NCI-H2171 treated with DMSO at 0.1 percent for 48 hours (cell line): ENCODE data around the gene LINC01488.
A peak's percentile ranks its signal among the peaks of the same experiment; 100 is the strongest.

Experiments used
- DNase-seq: peaks from one replicate; lab custom pipeline; 2025; lab: John Stamatoyannopoulos, UW

Gene LINC01488

DNA sequence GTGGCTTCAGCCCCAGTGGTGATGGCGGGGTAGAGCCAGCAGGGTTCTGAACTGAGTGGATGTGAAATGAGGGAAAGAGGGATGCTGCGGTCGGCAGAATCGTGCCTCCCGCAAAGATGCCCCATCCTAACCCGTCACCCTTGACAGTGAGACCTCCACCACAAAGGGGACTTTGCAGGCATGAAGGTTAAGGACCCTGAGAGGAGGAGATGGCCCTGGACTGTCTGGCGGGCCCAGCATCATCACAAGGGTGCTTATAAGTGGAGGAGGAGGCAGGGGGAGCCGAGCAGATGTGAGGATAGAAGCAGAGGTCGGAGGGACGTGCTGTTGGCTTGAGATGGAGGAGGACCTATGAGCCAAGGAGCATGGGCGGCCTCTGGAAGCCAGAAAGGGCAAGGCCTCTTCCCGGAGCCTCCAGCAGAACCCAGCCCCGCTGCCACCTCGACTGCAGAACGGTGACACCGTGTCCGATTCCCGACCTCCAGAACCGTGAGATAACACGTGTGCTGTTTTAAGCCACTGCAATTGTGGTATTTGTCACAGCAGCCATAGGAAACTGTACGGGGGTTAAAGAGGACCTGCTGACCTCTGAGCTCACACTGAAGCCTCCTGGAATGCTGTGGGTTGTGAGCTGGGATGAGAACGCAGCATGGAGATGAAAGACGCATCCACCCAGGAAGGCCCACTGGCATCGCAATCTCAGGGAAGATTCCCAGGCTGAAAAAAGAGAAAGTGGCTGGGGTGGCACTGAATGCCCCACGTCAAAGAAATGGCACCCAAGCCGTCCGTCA lies 10.9 kb downstream of the LINC01488 start:
- no peak for DNase-seq

DNA sequence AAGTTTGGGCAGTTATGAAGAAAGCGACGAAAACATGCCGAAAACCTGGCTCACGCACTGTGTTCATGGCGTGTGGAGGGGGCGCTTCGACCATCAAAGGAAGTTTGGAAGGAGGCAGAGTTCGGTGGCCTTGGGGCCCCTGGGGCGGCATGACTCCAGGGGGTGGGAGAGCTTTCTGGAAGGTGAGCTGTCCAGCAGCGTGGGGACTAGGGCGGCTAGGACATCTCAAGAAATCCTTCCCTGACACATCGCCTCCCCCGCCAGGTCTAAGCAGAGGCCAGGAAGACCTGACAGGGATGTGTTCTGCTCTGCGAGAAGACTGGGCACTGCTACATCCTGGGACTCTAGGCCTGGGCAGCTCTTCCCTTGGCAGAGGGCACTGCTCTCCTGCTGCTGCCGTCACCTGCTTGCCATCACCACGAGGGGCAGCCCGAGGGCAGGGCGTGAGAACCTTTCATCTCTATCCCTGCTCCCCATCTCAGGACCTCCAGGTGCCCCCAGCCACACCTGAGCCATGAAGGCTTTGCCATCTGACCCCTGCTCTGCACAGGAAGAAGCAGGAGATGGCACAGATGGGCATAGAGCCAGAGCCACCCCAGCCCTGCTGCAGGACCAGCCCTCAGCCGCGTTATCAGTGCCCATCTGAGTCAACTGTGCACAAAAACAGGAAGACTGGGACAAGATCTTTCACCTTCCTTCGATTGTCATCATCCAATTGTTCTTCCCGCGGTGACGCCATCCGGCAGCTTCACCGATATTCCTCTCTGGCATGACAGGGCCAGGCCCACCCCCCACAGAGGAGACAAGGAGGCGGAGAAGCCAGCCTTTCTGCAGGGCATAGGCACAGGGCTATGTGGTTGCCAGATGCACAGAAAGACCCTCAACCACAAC lies 12.7 kb downstream of the LINC01488 start:
- DNase-seq, result no peak

DNA sequence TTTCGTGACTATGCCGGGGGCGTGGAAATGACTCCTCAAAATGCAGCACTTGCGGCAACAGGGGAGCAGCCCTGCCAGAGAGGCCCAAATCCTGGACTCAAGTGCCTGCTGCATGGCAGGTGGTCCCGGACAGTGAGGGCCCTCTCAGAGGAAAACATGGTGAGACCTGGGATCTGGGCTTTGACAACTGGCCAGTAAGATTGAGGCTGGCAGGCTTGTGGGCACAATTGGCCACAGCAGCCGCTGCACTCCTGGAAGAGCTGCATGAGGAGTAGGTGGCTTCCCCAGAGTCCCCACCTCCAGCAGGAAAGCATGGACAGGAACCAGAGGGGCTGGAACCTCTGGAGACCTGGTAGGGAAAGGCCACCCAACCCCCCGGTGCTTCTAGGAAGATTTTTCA lies 13.4 kb downstream of the LINC01488 start:
- no peak for DNase-seq

DNA sequence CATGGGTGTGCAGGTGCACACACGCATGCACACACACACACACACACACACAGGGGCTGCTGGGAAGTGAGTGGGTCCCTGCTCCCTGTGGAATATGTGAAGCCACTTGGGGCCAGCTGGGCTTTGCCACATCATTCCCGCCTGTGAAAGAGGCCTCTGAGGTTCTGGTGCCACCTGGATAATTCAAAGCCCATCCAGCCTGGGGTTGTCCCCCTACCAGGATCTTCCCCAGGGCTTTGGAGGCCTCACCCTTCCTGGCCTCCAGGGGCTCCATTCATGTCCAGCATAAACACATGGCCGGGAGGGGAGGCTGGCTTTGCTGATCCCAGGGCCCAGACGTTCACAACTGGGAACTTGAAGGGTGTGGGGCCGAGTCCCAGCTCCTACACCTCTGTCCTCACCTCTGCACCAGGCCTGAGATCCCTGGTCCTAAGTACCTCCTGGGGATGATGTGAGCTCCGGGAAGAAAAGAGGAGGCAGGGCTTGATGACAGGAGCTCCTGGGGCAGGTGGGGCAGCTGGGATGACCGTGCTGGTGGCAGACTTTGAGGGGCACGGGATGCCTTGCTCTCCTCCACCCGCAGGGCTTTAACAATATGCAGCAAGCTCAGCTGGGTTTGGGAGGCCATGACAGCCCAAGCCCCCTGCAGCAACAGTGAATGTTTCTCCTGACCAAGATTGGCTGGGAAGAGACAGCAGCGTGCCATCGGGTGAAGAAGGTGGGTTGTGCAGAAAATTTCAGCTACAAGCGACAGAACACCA lies 14.2 kb downstream of the LINC01488 start:
- no peak for DNase-seq

DNA sequence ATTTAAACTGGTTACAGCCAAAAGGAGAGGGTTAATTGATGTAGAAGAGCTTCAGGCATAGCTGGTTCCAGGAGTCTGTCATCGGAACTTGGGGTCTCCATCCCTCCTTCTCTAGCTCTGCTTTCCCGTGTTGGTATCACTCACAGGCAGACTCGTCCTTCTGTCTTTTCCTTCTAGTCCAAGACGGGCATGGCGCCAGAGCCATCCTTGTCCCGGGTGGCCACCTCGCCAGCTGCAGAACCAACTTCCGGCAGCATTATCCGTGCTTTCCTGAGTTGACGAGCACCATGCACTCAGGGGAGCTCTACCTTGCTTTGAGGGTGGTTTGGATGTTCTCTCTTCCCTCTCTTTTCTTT lies 14.7 kb downstream of the LINC01488 start:
- no peak for DNase-seq

DNA sequence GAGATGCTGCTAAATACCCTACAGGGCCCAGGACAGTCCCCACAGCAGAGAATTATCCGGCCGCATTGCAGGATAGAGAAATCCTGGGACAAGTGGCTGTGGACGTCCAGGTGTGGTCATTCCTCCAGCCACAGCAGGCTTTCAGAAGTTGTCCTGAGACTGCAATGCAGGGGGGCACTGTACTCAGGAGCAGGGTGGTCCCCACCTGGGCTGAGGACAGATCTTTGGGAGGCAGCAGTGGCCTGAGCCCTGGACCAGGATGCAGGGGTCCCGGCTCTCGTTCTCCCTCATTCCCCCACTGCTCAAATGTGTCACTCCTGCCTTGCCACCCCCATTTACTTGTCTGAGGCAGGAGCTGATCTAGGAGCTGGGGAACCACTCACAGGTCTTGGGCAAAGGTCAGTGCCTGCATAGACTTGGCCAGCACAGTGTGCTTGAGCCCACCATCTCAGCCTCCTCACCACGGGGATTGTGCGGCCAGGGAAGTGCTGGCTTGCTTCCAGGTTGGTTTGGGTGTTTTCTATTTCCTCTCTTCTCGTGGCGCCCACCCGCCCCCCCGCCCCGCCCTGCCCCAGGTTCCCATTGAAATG lies 15.3 kb downstream of the LINC01488 start:
- no peak for DNase-seq

DNA sequence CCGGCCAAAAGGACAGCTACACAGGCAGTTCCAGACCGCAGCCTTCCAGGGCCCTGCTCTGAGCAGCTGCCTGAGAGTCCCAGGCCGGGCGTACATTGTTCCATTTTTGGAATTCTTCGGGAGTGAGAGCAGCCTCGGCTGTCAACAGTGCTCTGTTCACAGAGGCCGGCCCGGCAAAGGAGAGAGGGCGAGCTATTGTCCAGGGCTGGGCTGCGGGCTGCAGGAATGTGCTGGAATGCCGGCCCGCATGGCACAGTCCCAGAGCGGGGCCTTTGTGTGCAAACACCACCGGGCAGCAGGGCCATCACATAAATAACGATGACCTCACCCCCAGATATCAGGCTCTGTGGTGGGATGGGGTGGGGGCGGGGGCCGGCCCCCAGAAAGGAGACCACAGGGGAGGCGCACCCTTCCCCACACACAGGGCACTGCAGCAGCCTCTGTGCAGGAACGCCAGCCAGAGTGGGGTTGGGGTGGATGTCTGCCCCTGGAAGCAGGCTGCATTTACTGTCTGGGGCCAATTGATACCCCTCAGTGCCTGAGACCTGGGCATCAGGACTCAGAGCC lies 15.8 kb downstream of the LINC01488 start:
- DNase-seq, result no peak

DNA sequence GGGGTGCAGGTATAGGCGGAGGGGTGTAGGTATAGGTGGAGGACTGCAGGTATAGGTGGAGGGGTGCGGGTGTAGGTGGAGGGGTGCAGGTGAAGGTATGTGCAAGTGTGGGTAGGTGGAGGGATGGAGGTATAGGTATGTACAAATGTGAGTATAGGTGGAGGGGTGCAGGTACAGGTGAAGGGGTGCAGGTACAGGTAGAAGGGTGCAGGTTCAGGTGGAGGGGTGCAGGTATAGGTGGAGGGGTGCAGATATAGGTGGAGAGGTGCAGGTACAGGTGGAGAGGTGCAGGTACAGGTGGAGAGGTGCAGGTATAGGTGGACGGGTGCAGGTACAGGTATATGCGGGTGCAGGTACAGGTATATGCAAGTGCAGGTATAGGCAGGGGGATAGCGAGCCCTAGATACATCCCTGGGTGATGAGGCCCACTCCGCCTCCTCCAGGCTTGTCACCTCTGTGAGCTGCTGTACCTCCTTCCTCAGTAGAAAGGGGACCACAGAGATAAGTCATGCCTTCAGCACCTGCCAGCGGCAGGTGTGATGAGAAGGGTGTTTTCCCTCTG lies 17.2 kb downstream of the LINC01488 start:
- DNase-seq, result no peak

DNA sequence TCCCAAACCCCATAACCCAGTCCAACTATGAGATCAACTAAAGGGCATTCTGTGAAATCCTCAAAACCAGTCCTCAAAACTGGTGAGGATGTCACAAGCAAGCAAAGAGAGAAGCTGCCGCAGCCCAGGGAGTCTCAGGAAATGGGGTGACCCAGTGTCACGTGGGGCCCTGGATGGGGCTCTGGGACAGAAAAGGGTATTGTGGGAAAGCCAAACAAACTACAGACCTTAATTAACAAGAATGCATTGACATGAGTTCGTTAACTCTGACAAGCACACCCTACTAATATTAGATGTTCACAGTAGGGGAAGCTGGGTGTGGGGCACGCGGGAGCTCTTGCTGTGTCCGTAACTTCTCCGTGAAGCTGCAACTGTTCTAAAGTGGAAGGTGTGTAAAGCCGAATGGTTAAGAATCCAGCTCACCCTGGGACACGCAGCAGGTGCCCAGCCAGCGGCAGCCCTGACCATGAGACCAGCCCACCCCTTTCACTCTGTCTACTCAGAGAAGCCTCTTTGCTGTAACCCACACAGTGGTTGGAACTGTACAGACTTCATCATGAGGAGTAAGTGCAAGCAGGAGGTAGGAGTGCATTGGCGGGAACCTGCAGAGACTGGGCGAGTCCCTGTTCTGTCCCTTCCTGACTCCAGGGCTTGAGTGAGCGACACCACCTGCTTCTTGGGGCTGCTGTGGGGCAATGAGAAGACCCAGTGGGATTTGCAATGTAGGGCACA lies 17.9 kb downstream of the LINC01488 start:
- peak; percentile 12 for DNase-seq

DNA sequence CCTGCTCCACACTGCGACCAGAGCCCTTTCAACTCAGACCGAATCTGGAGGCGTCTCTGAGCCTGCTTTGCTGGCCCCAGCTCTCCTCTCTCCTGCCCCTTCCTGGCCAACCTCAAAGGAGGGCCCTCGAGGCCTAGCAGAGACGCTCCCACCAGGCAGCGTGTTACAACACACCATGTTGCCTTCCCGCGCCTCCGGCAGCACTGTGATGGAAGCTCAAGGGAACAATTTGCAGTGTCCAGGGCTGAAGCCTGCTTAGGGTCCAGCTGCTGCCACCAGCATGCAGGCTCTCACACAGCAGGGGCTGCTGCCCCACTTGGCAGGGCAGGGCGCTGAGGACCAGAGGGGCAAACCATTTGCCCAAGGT lies 18.4 kb downstream of the LINC01488 start:
- DNase-seq, result no peak

DNA sequence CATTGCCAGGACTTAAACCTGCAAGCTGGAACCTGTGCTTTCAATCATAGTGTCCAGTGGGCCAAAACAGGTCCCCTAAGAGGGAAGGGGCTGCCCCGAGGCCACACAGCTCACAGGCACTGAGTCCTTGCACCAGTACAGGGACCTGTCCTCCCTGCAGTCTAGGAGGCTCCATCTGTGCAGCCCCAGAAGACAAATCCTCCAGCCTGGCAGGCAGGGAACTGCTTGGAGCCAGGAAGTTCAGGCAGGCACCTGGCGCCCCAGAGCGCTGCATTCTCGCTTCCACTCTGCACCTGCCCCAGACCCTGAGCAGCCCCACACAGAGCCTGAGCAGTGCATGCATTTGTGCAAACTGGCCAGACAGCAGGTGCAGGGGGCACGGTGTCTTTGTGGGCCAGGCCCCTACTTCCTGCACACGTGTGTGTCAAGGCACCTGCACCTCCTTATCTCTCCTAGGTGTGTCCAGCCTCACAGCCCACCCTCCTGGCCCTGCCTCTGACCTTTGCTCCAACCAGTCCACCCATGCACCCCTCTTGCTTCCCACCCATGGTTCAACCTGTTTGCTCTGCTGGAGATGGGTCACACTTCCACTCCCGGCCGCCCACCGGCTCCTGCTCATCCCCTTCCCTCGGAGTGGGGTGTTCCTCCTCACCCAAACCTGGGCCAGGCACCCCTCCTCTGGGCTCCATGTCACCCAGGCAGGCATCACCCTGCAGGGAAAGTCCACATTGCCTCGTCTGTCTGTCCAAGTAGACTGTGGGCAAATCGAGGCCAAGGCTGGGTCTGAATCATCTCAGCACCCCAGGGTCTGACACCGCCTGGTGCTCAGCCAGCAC lies 19.0 kb downstream of the LINC01488 start:
- no peak for DNase-seq

DNA sequence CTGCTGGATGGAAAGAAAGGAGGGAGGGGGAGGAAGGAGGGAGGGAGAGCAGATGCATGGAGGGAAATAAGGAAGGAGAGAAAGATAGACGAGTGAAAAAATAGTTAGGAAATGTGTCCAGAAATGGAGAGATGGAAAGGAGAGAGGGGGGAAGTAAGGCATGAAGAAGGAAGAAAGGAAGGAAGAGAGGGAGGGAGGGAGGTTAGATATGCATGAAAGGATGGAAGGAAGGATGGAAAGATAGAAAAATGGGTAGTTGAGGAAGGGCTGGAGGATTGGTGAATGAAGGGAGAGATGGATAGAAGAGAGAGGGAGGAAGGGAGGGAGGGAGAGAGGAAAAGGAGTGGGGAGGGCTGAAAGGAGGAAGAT lies 19.6 kb downstream of the LINC01488 start:
- DNase-seq, result no peak

DNA sequence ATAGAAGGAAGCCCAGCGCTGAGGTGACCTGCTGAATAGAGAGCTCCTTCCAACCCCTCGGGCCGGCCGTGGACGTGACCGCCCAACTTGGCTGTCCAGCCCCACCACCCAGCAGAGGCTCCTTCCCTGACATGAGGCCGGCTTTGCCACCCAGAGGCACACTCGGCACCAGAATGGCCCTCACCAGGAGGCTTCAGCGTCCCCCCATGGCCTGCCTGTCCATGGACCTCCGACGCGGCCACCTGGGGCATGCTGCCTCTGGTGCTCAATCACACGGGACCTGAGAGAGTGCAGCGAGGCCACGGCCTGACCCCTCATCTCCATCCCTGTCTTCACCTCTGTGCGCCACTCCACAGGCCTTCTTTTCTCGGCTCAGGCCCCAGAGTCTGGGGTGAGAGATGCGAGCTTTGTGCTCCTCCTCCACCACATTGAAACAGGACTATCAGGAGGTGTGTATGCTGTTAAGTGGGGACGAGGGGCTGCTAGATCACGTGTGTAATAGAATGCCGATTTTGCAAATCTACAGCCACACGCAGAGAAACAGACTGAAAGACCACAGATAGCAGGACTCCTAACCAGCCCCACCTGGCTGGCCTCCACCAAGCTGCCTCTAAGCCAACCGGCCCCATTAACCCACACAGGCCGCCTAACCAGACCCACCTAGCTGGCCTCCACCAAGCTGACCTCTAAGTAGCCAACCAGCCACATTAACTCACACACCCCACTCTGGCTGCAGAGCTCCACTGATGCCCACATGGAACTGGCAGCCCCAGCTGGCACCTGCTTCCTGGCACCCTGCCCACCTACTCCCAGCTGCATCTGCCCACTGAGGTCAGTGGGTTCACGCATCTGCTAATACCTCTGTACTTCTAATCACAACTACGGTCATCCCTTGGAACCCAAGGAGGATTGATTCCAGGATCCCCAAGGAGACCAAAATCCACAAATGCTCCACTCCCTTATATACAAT lies 20.7 kb downstream of the LINC01488 start:
- no peak for DNase-seq

DNA sequence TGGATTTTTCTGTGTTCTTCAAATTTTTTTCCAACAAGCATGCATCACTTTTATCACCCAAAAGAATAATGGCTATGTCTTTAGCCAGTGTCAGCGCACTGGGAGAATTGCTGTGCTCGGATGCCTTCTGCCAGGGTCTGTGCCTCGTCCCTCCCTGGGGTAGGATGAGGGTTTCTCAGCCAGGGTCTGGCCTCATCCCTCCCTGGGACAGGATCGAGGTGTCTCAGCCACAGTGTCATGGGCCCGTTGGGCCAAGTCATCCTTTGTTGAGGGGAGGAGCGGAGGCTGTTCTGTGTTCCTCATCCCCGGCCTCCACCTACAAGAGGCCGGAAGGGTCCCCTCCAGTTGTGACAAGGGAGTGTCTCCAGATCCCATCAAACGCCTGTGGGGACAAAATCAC lies 22.7 kb downstream of the LINC01488 start:
- no peak for DNase-seq

DNA sequence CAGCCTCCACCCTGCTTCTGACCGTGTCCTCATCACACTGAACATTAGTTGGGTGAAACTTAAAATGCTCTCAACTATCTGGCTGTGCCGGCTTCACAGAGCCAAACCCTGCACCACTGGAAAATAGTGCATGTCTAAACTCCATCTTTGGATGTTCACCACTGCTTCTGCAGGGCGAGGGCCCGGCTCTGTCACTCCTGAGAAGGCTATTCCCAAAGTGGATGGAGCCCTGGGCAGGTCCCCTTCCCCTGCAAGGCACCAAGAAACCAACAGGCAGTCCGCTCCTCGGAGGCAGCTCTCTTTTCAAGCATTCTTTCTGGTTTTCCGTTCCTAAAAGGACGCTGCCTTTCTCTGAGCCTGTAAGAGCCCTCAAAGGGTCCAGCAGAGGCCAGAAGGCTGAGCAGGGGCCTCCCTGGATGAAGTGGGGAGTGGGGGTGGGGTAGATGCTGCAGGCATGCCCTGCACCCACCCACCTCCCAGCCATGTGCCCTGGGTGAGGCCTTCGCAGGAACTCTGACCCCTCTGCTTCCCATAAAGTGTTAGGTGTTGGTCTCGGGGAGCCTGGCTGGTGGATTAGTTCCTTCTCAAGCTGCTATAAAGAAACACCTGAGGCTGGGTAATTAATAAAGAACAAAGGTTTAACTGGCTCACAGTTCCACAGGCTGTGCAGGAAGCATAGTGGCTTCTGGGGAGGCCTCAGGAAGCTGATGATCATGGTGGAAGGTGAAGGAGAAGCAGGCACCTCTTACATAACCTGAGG lies 23.3 kb downstream of the LINC01488 start:
- no peak for DNase-seq

DNA sequence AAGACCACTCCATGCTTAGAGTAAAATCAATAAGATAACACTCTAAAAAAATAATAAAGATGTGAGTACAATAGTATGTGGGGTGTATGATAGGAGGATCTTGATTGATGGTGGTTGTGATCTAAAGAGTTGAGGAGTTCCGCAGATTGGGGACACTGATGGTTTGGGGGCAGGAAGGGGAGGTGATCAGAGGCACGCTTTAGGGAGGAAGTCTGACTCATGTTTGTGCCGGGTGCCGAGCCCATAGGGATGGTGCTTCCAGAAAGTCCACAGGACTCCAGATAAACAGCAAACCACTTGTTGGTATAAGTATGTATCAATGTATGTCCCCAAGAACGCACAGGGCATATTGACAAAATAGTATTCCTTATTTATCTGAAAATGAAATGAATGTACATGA lies 27.5 kb downstream of the LINC01488 start:
- DNase-seq, result no peak

DNA sequence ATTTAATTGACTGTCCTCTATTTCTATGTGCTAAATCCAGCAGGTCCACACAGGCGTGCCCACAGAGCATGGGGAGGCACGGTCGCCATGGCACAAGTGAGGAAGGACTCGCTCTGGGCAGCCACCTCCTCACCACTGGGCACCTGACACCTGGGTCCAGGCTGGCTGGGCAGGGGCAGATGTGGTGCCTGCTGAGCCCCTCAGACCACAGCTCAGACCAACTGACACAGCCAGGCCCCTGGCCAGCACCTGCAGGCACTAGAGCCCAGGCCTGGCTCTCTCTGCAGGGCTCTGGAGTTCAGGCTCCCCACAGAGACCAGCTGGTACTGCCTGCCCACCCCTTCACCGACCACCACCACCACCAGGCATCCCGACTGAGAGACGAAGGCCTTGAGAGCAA lies 27.9 kb downstream of the LINC01488 start:
- DNase-seq, result no peak

DNA sequence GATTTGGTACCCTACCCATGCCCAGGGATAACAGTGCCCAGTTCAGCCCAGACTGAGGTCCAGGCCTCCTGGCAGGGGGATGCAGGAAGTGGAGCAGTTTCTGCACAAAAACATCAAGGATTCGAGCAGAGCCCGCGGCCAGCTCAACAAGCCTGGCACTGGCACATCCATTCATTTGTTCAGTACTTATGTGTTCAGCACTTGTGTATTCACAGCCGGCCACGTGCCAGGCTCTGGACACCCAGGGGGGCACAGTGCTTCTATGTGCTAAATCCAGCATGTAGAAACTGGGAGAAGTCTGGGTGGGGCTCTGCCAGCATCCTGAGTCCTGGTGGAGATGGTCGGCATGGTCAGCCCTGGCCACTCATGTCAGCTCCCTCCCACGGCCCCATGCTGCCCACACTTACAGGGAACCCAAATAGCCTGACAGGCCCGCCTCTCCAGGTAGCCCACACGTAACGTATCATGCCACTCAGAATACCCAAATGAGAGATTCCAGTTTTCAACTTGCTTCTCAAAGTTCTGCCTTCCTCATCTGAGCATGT lies 28.5 kb downstream of the LINC01488 start:
- DNase-seq, result no peak
